Urinary bladder (tissue), 4 donors: ENCODE data around the gene MAP3K6. TPM values are rescaled to one million over a fixed set of nuclear protein-coding genes. Genes with fewer than 3 reads are reported as not detected.

Experiments used
- DNase-seq: peaks from one replicate; pipeline ENCODE4 v3.0.0-alpha.2; 2015; ENCODE audit errors: extremely low spot score
- H3K27ac ChIP-seq: one replicate; pipeline ENCODE4 v1.5.1; 2013; ENCODE audit warnings: low read depth, mild to moderate bottlenecking, moderate library complexity
- H3K36me3 ChIP-seq: one replicate; pipeline ENCODE4 v1.6.1; 2013; ENCODE audit warnings: mild to moderate bottlenecking, moderate library complexity; ENCODE audit not compliant: insufficient read depth
- H3K4me1 ChIP-seq: one replicate; pipeline ENCODE4 v1.6.1; 2013; ENCODE audit warnings: mild to moderate bottlenecking, moderate library complexity; ENCODE audit not compliant: insufficient read depth
- H3K4me3 ChIP-seq: one replicate; pipeline ENCODE4 v1.5.1; 2013; ENCODE audit warnings: low read depth, low read length
- WGBS: extraction: QIAGEN DNeasy Blood & Tissue Kit; methylation state at CpG from one replicate; pipeline ENCODE4 v1.1.7; 2013; 5-methylcytosine and 5-hydroxymethylcytosine counted together
- polyA plus RNA-seq: library from polyadenylated mRNA; stranded (reverse); fragments of 200-250 nt; gene quantifications from one replicate; pipeline ENCODE4 v1.2.3, GENCODE V29; 2013
- small RNA-seq: library from RNA; depleted of rRNA; stranded (forward); fragments of <200 nt; gene quantifications from one replicate; pipeline ENCODE3, GENCODE V24; 2014
- total RNA-seq: library from RNA; depleted of rRNA; stranded (reverse); fragments of >200 nt; gene quantifications from one replicate; pipeline ENCODE4 v1.2.3, GENCODE V29; 2014
- donor health status: healthy with polysubstance abuse.
- donor health status: healthy.

The MAP3K6 gene
- total and polyA plus RNA-seq, 2 donors, result 10.1 to 83.3 TPM

DNA sequence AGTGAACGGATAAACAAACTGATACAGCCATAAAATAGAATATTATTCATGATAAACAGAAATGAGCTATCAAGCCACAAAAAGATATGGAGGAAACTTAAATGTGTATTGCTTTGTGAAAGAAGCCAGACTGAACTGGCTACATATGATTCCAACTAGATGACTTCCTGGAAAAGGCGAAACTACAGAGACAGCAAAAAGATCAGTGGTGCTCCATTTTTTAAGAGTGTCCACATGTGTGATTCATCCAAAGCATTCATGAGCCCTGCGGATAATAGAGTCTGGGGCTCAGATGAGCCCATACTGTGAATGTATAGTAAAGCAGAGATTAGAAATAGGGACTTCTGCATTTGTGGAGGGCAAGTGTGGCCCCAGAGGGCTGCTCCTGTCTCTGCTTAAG lies 52.6 kb downstream of the MAP3K6 start:
- no peak overlapping the region for H3K4me3 ChIP-seq
- 58% methylated on average over 3 of the region's 3 CpGs for WGBS
- H3K27ac ChIP-seq, result no peak overlapping the region
- no peak for DNase-seq
- H3K36me3 ChIP-seq, result no peaks in the 10 kb centered on the region
- H3K4me1 ChIP-seq, result no peaks in the 10 kb centered on the region

DNA sequence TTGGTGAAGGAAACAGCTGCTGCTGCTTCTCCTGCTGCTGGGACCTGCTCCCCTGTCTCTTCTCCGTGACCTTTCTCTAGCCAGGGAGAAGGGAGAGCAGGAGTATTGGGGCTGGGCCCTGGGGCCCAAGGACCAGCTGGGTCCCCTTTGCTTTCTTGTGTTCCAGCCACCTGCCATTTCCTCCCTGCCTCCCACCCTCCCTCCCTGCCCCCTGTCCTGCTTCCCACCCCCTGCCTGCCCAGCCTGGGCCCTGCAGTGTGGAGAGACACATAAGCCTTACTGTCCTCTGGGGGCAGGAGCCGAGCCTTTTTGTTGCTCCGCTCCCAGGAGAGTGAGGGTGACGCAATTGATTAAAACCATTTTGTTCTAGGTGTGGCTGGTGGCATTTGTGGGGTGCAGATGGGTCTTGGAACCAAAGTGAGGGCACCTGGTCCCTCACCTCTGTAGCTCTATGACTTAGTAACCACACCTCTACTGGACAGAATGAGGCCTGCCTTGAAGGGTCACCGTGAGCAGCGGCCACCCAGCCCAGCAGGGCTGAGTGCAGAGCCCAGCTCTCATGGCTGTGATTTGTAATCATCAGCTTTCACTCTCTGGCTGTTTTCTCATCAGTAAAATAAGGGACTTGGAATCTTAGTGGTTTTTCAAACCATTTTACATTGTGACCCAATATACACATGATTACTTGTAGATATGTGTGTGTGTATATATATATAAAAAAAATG lies 58.7 kb downstream of the MAP3K6 start:
- Histone ChIP-seq H3K27ac (no peak overlapping the region), H3K4me1 (no peaks in the 10 kb centered on the region), H3K36me3 (peaks cover 2% of the 10 kb centered on the region), H3K4me3 (no peak overlapping the region)
- 82% methylated on average over 6 of the region's 6 CpGs for WGBS
- no peak for DNase-seq

DNA sequence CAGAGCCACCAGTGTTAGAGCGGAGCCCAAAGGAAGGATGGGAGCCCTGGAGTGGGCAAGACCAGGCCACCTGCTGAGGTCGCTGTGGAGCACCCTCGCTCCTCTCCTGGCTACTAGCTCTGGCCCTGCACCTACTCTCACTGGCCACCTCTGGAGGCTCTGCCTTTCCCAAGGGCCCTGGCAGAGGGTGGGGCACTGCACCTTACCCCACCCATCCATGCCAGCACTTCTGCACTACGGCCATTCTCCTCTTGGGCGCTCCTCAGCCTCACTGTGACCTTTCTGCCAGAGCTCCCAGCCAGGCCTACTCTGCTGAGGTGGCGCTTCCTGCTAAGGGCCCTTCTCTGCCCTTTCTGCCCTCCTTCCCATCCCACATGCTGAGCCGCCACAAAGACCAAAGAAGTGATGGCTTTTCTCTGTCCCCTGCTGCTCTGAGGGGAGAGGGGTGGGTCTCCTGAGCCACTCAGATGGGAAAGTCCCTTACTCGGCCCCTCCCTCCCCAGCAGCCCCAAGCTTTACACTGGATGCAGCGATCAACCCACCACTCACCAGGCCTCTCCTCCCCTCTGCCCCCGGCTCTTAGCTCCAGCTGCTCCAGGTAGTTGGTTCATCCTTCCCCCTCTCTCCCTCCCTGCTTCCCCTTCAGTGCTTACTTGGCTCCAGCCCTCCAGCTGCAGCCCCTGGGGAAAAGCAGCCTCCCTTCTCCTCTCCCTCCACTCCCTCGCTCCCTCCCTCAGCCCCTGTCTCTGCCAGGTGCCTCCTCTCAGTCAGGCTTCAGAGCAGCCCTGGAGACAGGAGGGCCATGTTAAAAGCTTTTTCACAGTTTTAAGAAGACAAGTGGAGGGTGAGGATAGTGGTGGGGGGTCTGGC lies 59.6 kb downstream of the MAP3K6 start:
- H3K4me3 ChIP-seq, result no peak overlapping the region
- peaks cover 2% of the 10 kb centered on the region for H3K36me3 ChIP-seq
- no peaks in the 10 kb centered on the region for H3K4me1 ChIP-seq
- WGBS, result 70% methylated on average over 11 of the region's 11 CpGs
- no peak for DNase-seq
- no peak overlapping the region for H3K27ac ChIP-seq

DNA sequence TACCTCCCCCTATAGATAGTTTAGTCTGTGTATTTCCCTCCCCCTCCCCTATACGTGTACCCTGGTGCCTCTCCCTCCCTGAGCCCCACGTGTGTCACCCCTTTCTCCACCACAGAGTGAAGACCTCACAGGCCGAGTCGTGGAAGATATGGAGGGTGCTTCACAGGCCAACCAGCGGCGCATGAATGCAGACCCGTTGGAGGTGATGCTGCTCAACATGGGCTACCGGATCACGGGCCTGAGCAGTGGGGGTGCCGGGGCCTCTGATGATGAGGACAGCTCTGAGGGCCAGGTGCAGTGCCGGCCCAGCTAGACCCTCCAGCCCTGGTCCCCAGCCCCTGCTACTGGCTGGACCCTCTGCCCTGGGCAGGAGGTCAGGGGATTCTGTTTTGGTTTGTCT lies 60.7 kb downstream of the MAP3K6 start:
- no peak overlapping the region for H3K4me3 ChIP-seq
- H3K4me1 ChIP-seq, result no peaks in the 10 kb centered on the region
- no peak for DNase-seq
- peaks cover 2% of the 10 kb centered on the region for H3K36me3 ChIP-seq
- WGBS, result 88% methylated on average over 11 of the region's 11 CpGs
- H3K27ac ChIP-seq, result no peak overlapping the region

Small RNA genes within 50 kb of the gene (small RNA-seq; reads per million reads assigned to genes)
- not detected for gene RNU6-48P

Other genes with a start within 250 kb of the MAP3K6 start
- gene SLC9A1, start 211.8 kb downstream of the MAP3K6 start, total RNA-seq, result 9.7 TPM
- 18.3 TPM for gene SLC9A1, start 211.8 kb downstream of the MAP3K6 start, polyA plus RNA-seq
- gene WDTC1, start 132.3 kb downstream of the MAP3K6 start, total RNA-seq, result 16.5 TPM
- gene WDTC1, start 132.3 kb downstream of the MAP3K6 start, polyA plus RNA-seq, result 39.8 TPM
- 12.8 TPM for gene TMEM222, start 44.8 kb downstream of the MAP3K6 start, total RNA-seq
- gene TMEM222, start 44.8 kb downstream of the MAP3K6 start, polyA plus RNA-seq, result 58.4 TPM
- 12.8 TPM for gene SYTL1, start 24.9 kb downstream of the MAP3K6 start, total RNA-seq
- 31.0 TPM for gene SYTL1, start 24.9 kb downstream of the MAP3K6 start, polyA plus RNA-seq
- not detected for gene FCN3, start 7.9 kb upstream of the MAP3K6 start, total RNA-seq
- gene FCN3, start 7.9 kb upstream of the MAP3K6 start, polyA plus RNA-seq, result 4.5 TPM
- gene CD164L2, start 16.4 kb upstream of the MAP3K6 start, total RNA-seq, result not detected
- 0.06 TPM for gene CD164L2, start 16.4 kb upstream of the MAP3K6 start, polyA plus RNA-seq
- 0.16 TPM for gene GPR3, start 25.7 kb upstream of the MAP3K6 start, total RNA-seq
- 1.8 TPM for gene GPR3, start 25.7 kb upstream of the MAP3K6 start, polyA plus RNA-seq
- 40.7 TPM for gene WASF2, start 123.2 kb upstream of the MAP3K6 start, total RNA-seq
- 83.6 TPM for gene WASF2, start 123.2 kb upstream of the MAP3K6 start, polyA plus RNA-seq
- gene AHDC1, start 237.2 kb upstream of the MAP3K6 start, total RNA-seq, result 19.0 TPM
- gene AHDC1, start 237.2 kb upstream of the MAP3K6 start, polyA plus RNA-seq, result 44.8 TPM